DMS 273 (cell line): ENCODE measurements around the gene TMEM100.

ENCODE experiments used
- DNase-seq: peaks from one replicate; lab custom pipeline; 2025; ENCODE audit not compliant: unreplicated experiment; lab: John Stamatoyannopoulos, UW

Gene TMEM100

GRCh38 chr17:55745258-55745657, 22.6 kb upstream of the TMEM100 start:
- DNase-seq: no peak

GRCh38 chr17:55743103-55743679, 20.5 kb upstream of the TMEM100 start:
- peak; percentile 24 for DNase-seq

- no peak for DNase-seq
These were observed 19.8 kb upstream of the TMEM100 start for GRCh38 chr17:55742272-55743102.

- DNase-seq: no peak
These were observed 18.7 kb upstream of the TMEM100 start for GRCh38 chr17:55741356-55741700.

DNA sequence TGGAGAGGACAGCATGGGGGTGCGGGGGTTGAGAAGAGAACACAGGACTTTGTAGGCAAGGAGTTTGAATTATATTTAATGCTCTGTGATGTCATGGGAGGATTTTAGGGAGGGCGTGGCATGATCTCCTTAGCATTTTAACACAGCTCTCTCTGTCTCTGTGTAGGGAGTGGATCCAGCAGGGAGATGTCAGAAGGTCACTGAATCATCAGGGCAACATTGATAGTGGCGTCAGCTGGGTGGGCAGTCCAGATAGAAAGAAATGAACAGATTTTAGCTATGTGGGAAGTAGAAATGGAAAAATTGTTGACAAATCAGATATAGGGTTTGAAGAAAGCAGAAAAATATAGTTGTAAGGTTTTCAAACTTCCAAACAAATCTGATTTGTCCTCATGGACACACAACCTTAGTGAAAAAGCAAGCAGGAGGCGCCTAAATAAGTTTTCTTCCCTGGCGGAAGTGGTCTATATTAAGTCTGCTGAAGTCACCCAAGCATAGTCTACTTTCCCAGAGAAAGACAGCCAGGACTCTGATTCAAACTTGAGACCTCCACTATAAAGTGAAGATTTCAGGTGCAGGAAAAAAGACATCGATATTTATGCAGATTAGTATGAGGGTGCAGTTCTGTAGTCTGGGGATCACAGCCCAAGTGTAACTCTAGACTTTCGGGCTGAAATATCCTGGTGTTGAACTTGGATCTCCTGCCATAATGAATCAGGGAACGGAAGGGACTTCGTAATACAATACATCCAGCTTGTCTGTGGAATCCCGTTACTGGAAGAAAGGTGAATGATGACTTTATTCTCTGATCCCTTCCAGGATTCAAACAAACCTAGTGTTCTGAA, 18.1 kb upstream of the TMEM100 start:
- no peak for DNase-seq

DNA sequence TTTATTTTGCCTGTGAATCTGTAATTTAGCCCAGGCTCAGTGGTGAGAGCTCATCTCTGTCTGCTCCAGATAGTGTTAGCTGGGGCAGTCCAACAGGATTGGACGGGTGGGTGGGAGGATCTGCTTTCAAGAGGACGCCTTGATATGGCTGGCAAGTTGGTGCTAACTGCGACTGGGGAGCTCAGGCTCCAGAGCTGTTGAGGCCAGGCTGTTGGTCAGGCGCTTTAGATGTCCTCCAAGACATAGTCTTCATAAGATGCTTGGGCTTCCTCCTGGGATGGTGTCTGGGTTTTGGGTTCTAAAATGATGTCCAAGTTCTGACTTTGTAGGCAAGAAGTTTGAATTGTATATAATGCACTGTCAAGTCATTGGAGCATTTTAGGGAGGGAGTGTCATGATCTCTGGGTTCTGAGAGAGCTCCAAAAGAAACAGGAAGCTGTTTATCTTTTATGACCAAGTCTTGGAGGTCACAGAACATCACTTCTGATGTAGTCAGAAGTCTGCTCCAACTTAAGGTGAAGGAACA, 15.4 kb upstream of the TMEM100 start:
- no peak for DNase-seq

GRCh38 chr17:55735731-55736405, 13.2 kb upstream of the TMEM100 start:
- DNase-seq: peak; percentile 66

- peak; percentile 80 for DNase-seq
These were observed 11.6 kb upstream of the TMEM100 start for GRCh38 chr17:55734128-55734781.

DNA sequence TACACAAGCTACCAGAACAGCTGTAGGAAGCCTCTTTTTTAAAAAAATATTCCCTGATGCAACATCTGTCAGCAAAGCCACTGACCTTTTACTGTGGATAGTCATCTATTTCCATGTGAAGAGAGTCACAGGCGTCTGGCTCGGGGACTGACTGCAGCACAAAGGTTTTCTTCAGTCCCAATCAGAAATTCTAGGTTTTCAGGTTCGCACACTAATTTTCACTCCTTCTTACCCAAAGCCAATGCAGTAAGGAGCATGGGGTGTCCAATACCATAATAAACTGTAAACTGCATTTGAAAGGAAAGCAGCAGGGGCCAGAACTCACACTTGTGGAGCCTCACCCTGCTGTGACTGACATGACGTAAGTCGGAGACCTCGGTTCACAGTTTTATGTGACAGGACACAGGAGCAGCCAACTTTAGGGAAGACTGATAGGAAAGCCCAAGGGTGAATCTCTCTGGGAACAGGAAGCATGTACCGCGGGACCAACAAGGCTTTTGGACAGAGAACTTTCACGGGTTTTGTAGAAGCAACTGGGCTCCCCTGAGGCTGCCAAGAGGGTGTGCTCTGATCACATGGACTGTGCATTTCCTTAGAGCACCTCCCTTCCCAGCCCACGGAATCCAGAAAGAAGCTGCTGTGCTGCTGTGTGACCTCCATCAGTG, 9.1 kb upstream of the TMEM100 start:
- peak; percentile 69 for DNase-seq

- peak; percentile 35 for DNase-seq
These were observed 8.1 kb upstream of the TMEM100 start for GRCh38 chr17:55730808-55731207.

- DNase-seq: no peak
These were observed 7.7 kb upstream of the TMEM100 start for GRCh38 chr17:55730380-55730779.

GRCh38 chr17:55729484-55729883, 6.8 kb upstream of the TMEM100 start:
- DNase-seq: no peak

GRCh38 chr17:55728833-55729232, 6.2 kb upstream of the TMEM100 start:
- DNase-seq: no peak

- DNase-seq: no peak
These were observed 5.7 kb upstream of the TMEM100 start for GRCh38 chr17:55728361-55728760.

DNA sequence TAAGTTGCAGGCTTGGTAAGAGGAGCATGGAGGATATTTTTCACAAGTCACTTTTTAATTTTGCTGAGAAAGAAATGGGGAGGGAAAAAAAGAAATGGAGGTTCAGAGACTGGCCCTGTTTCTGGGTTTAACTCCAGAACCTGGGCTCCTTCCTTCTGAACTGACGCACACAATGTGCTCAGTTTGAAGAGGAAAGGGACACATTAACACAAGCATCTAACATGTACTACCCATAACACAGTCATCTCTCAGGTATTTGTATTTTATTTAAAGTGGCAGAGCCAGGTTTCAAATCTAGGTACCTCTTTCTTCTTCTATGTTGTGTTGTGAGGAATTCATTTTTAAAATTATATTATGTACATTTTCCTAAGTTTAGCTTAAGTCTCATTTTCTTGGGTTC, 5.3 kb upstream of the TMEM100 start:
- no peak for DNase-seq

GRCh38 chr17:55727275-55727674, 4.6 kb upstream of the TMEM100 start:
- no peak for DNase-seq

DNA sequence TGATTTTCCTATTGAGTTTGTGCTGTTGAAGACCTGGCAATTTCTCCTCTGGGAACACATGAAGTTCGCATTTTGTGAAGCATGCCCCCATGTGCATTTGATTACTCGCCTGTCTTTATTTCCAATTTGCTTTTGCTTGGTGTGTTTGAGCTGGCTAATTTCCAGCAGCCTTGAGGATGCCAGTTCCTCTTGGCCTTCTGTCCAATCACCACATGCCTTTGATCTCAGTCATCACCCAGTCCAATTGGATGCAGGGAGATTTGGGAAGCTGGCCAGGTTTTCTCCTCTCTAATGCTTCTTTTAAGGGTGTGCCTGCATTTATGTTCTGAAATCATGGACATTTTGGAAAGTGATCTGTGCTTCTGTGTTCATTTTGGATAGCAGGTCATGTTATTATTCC, 3.8 kb upstream of the TMEM100 start:
- DNase-seq: peak; percentile 83

GRCh38 chr17:55723488-55723848, 804 bp upstream of the TMEM100 start:
- no peak for DNase-seq

DNA sequence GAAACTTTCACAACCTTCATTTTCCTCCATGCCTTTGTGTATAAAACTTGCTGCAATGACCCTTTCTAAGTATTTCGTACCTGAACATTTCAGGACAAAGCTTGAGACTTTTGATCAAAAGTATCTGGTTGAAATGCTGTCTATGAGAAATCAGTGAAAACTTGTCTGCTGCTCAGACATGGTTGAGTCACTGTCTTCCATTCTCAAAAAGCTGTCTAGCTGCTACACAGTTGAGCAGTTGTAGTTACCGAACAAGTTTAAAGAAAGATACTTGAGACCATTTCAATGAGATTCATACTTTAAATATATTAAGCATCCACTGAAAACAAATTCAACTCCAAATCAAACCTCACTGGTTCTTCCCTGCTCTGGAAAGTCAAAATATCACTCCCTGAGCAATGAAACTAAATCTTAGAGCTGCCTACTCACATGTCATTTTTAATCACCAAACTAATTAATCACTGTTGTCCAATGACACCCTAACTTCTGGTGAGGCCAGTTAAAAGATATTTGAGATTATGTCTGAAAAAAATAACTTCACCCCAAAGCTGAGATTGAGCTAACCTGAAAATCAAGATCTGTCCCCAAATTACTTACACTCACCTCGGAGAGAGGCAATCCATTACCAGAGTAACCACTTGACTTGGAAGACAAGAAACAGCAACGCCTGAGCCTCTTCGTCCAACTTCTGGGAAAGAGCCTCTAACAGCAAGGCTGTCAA, 488 bp downstream of the TMEM100 start:
- DNase-seq: peak; percentile 54
